ENCODE results near the gene RFNG.
"Not testable (repeated sequence)": the region's sequence is repeated elsewhere in the genome, so short reads cannot be mapped to it uniquely, and the experiment has no call there.

Gene RFNG

GRCh38 chr17:82047379-82047778 is 4.2 kb downstream of the RFNG start:
- TF ChIP-seq CTCF (conservative IDR thresholded peaks at IDR 0.05) = no peak
- H3K27ac ChIP-seq = no peak overlapping the region

GRCh38 chr17:82046903-82047302 is 4.7 kb downstream of the RFNG start:
- no peak overlapping the region for H3K27ac ChIP-seq
- TF ChIP-seq CTCF (conservative IDR thresholded peaks at IDR 0.05) = no peak

- no peak for TF ChIP-seq CTCF (conservative IDR thresholded peaks at IDR 0.05)
- no peak overlapping the region for H3K27ac ChIP-seq
These were observed 5.6 kb downstream of the RFNG start for GRCh38 chr17:82045936-82046484.

- no peak for TF ChIP-seq CTCF (conservative IDR thresholded peaks at IDR 0.05)
- H3K27ac ChIP-seq = no peak overlapping the region
These were observed 8.1 kb downstream of the RFNG start for GRCh38 chr17:82043507-82043906.

GRCh38 chr17:82042649-82043048 is 9.0 kb downstream of the RFNG start:
- H3K27ac ChIP-seq = no peak overlapping the region
- TF ChIP-seq CTCF (conservative IDR thresholded peaks at IDR 0.05) = no peak

GRCh38 chr17:82041144-82041814 is 10.3 kb downstream of the RFNG start:
- H3K27ac ChIP-seq = no peak overlapping the region
- no peak for TF ChIP-seq CTCF (conservative IDR thresholded peaks at IDR 0.05)

- H3K27ac ChIP-seq = no peak overlapping the region
- no peak for TF ChIP-seq CTCF (conservative IDR thresholded peaks at IDR 0.05)
These were observed 11.8 kb downstream of the RFNG start for GRCh38 chr17:82039695-82040299.

GRCh38 chr17:82038796-82039409 is 12.7 kb downstream of the RFNG start:
- not testable (repeated sequence) for H3K27ac ChIP-seq
